CD4-positive, alpha-beta memory T cell (primary cell): ENCODE measurements around the gene RPGR. TPM values are rescaled to one million over a fixed set of nuclear protein-coding genes. Genes with fewer than 3 reads are reported as not detected.

Source experiments
- CTCF ChIA-PET: fragments of 350-600 bp; sonication (Branson Sonifier 250); formaldehyde crosslinking; loops from one replicate; lab custom pipeline; 2021; ENCODE audit warnings: inconsistent platforms; ENCODE audit not compliant: partially characterized antibody; lab: Charles Lee
- POLR2A ChIA-PET: fragments of 350-600 bp; sonication (Branson Sonifier 250); formaldehyde crosslinking; loops from one replicate; lab custom pipeline; 2021; ENCODE audit not compliant: partially characterized antibody; lab: Charles Lee
- DNase-seq, 5 donors: peaks; one replicate each; pipeline versions ENCODE4 v3.0.0 to v3.0.0-alpha.2; 2020 to 2022; ENCODE audit warnings: mixed read lengths in 1 of 5
- H3K27ac ChIP-seq: one replicate; pipeline ENCODE4 v1.7.0; 2013; ENCODE audit warnings: low read depth, low read length
- H3K27me3 ChIP-seq: 2 replicates; pipeline ENCODE4 v1.7.0; 2013; ENCODE audit warnings: mild to moderate bottlenecking, low read length, moderate library complexity; ENCODE audit not compliant: insufficient read depth
- H3K36me3 ChIP-seq: 2 replicates; pipeline ENCODE4 v1.7.0; 2013; ENCODE audit warnings: mild to moderate bottlenecking, low read length, moderate library complexity; ENCODE audit not compliant: insufficient read depth
- H3K4me1 ChIP-seq: 2 replicates; pipeline ENCODE4 v1.7.0; 2013; ENCODE audit warnings: mild to moderate bottlenecking, low read length, moderate library complexity; ENCODE audit not compliant: insufficient read depth
- H3K4me3 ChIP-seq, 2 donors: one replicate each; pipeline ENCODE4 v1.7.0; 2013; ENCODE audit warnings: low read length in 2 of 2, mild to moderate bottlenecking in 1 of 2
- H3K9me3 ChIP-seq, 2 donors: one replicate each; pipeline ENCODE4 v1.7.0; 2013; ENCODE audit warnings: low read length in 2 of 2, control low read depth in 1 of 2; ENCODE audit not compliant: control insufficient read depth in 1 of 2
- H3K27ac Mint-ChIP-seq, 7 donors: one replicate each; pipeline ENCODE4 v1.8.0; 2020 to 2021; ENCODE audit warnings: mixed read lengths in 7 of 7, mild to moderate bottlenecking in 6 of 7, inconsistent platforms in 3 of 7, moderate library complexity in 3 of 7
- H3K27me3 Mint-ChIP-seq, 2 donors: one replicate each; pipeline ENCODE4 v1.8.0; 2020 to 2021; ENCODE audit warnings: mixed read lengths in 2 of 2
- H3K36me3 Mint-ChIP-seq, 2 donors: one replicate each; pipeline ENCODE4 v1.8.0; 2020 to 2021; ENCODE audit warnings: mixed read lengths in 2 of 2, inconsistent platforms in 1 of 2, mild to moderate bottlenecking in 1 of 2
- H3K4me1 Mint-ChIP-seq, 4 donors: one replicate each; pipeline ENCODE4 v1.8.0; 2020 to 2021; ENCODE audit warnings: mixed read lengths in 4 of 4, mild to moderate bottlenecking in 1 of 4
- H3K4me3 Mint-ChIP-seq, 8 donors: one replicate each; pipeline ENCODE4 v1.8.0; 2020 to 2021; ENCODE audit warnings: mixed read lengths in 8 of 8, mild to moderate bottlenecking in 7 of 8, moderate library complexity in 6 of 8, inconsistent platforms in 3 of 8
- H3K9me3 Mint-ChIP-seq, 8 donors: one replicate each; pipeline ENCODE4 v1.8.0; 2020 to 2021; ENCODE audit warnings: mixed read lengths in 8 of 8, mild to moderate bottlenecking in 5 of 8, inconsistent platforms in 3 of 8, moderate library complexity in 1 of 8
- intact Hi-C: fragments of 100-400 bp; cut with micrococcal nuclease; formaldehyde crosslinking; loops from one replicate; pipeline ENCODE4 v1.15.1; 2023
- polyA plus RNA-seq, 2 donors: library from polyadenylated mRNA; unstranded; fragments of 300-500 nt; fragmentation: Illumina TruSeq; gene quantifications; one replicate each; pipeline ENCODE4 v1.2.3, GENCODE V29; 2021
- total RNA-seq, 2 experiments: library from RNA; stranded (reverse); gene quantifications; one replicate each; pipeline ENCODE4 v1.2.3, GENCODE V29; 2021

Gene RPGR, protein sequence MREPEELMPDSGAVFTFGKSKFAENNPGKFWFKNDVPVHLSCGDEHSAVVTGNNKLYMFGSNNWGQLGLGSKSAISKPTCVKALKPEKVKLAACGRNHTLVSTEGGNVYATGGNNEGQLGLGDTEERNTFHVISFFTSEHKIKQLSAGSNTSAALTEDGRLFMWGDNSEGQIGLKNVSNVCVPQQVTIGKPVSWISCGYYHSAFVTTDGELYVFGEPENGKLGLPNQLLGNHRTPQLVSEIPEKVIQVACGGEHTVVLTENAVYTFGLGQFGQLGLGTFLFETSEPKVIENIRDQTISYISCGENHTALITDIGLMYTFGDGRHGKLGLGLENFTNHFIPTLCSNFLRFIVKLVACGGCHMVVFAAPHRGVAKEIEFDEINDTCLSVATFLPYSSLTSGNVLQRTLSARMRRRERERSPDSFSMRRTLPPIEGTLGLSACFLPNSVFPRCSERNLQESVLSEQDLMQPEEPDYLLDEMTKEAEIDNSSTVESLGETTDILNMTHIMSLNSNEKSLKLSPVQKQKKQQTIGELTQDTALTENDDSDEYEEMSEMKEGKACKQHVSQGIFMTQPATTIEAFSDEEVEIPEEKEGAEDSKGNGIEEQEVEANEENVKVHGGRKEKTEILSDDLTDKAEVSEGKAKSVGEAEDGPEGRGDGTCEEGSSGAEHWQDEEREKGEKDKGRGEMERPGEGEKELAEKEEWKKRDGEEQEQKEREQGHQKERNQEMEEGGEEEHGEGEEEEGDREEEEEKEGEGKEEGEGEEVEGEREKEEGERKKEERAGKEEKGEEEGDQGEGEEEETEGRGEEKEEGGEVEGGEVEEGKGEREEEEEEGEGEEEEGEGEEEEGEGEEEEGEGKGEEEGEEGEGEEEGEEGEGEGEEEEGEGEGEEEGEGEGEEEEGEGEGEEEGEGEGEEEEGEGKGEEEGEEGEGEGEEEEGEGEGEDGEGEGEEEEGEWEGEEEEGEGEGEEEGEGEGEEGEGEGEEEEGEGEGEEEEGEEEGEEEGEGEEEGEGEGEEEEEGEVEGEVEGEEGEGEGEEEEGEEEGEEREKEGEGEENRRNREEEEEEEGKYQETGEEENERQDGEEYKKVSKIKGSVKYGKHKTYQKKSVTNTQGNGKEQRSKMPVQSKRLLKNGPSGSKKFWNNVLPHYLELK
- 10 to 100 TPM; 10.2 to 11.7 TPM for total RNA-seq
- polyA plus RNA-seq = 1 to 10 TPM; 4.6 to 7.1 TPM

DNA sequence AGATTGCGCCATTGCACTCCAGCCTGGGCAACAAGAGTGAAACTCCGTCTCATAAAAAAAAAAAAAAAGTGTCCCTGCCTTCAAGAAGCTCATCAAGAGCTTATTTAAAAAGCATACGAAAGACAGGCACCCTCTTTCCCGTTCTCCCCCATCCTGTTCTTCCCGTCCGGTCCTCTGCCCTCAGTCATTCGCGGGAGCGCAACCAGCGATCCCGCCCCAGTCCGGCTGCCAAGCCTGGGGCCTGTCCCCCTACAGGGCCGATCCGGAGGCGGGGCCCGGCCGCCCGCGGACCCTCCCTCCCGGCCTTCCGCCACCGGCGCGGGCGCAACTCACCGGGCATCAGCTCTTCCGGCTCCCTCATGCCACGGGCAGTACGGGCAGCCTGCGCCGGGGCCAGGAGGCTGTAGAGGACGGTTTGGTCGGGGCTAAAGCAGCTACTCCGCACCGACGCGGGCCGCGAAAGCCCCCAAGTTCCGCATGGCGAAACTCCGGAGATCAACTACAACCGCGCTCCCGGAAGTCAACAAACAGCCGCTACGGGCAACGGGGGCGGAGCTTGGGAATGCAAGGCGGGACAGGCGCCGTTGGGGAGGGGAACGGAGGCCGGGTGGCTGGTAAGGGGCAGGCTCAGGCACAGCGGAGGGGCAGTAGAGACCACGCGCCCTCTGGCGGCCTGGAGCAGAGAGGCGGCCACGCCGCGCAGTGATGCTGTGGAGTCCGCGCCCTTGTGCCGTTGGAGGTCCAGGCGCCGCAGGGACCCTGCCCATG, at the start of gene RPGR:
TSS of gene RPGR (minus strand) at position 503 of the 768 bp plus-strand sequence. CDS start at position 361, 142 bp downstream.
- Histone ChIP-seq H3K27ac (peak within 1 kb of the TSS; percentile 86), H3K27me3 (no peaks in the 10 kb centered on the region), H3K4me3 (peak within 1 kb of the TSS in 1 of 2 donors; percentile 77), H3K4me1 (peaks cover 24% of the 10 kb centered on the region), H3K36me3 (no peaks in the 10 kb centered on the region), H3K9me3 (no peaks in the 10 kb centered on the region)
- no peaks in the 10 kb centered on the region for H3K27me3 Mint-ChIP-seq
- ChIA-PET CTCF (interaction anchor here (1.0 to 1.6 kb wide), 7 partner anchors 9 to 582 kb away, joined by 4 to 8 read pairs (median 4); no protein-coding TSS in a partner anchor), POLR2A (interaction anchor here (1.1 kb wide), 1 partner anchor 481 kb away, joined by 3 read pairs; no protein-coding TSS in a partner anchor)
- intact Hi-C loops = loop anchor here (1.0 to 10.0 kb wide), 4 partner anchors 132 to 582 kb away; partner anchors contain the start of gene DYNLT3
- H3K4me1 Mint-ChIP-seq = peaks cover 17 to 33% (median 24%) of the 10 kb centered on the region in 4 donors
- H3K9me3 Mint-ChIP-seq = no peaks in the 10 kb centered on the region
- peak within 1 kb of the TSS; percentile 92 to 98 (median 95) for H3K4me3 Mint-ChIP-seq
- H3K27ac Mint-ChIP-seq = peak within 1 kb of the TSS; percentile 96 to 98 (median 97)
- peaks cover 0 to 3% of the 10 kb centered on the region in 2 donors for H3K36me3 Mint-ChIP-seq
- peak; percentile 91 to 93 (median 91) for DNase-seq

DNA sequence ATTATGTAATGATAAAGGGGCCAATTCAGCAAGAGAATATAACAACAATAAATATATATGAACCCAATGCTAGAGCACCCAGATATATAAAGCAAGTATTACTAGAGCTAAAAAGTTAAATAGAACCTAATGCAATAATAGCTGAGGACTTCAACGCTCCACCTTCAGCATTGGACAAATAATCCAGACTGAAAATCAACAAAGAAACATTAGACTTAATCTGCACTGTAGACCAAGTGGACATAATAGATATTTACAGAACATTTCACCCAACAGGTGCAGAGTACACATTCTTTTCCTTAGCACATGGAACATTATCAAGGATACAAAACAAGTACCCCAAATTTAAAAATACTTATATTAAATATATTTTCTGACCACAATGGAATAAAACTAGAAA, 49.4 kb upstream of the RPGR start:
- peaks cover 3% of the 10 kb centered on the region in 2 donors for H3K27me3 Mint-ChIP-seq
- Histone ChIP-seq H3K27me3 (no peaks in the 10 kb centered on the region), H3K4me3 (no peak overlapping the region), H3K9me3 (no peaks in the 10 kb centered on the region), H3K4me1 (no peaks in the 10 kb centered on the region), H3K27ac (no peak overlapping the region), H3K36me3 (no peaks in the 10 kb centered on the region)
- peaks cover 0 to 2% (median 0%) of the 10 kb centered on the region in 8 donors for H3K9me3 Mint-ChIP-seq
- no peak overlapping the region for H3K4me3 Mint-ChIP-seq
- CTCF ChIA-PET = no interaction called here
- POLR2A ChIA-PET = no interaction called here
- intact Hi-C loops = no loop called here
- no peaks in the 10 kb centered on the region for H3K4me1 Mint-ChIP-seq
- no peaks in the 10 kb centered on the region for H3K36me3 Mint-ChIP-seq
- no peak overlapping the region for H3K27ac Mint-ChIP-seq
- DNase-seq = no peak

DNA sequence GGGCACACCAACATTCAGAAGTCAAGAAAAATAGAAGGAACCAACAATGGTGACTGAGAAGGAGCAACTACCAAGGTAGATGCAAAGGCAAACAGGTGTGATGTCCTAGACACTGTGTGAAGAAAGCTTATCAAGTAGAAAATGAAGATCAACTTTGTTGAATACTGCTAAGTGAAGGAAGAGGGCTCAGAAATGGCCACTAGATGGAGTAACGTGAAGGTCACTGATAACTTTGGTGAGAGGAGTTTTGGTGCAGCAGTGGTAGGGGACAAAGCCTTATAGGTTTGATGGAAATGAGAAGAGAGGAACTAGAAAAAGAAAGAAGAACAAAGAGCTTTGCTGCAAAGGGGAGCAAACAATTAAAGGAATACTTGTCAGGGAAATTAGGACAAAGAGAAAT, 48.6 kb upstream of the RPGR start:
- Histone ChIP-seq H3K27me3 (no peaks in the 10 kb centered on the region), H3K4me3 (no peak overlapping the region), H3K27ac (no peak overlapping the region), H3K36me3 (no peaks in the 10 kb centered on the region), H3K9me3 (no peaks in the 10 kb centered on the region), H3K4me1 (no peaks in the 10 kb centered on the region)
- Mint-ChIP-seq H3K27me3 (peaks cover 2 to 3% of the 10 kb centered on the region in 2 donors), H3K27ac (no peak overlapping the region), H3K4me1 (no peaks in the 10 kb centered on the region), H3K9me3 (peaks cover 0 to 2% (median 0%) of the 10 kb centered on the region in 8 donors), H3K4me3 (no peak overlapping the region), H3K36me3 (no peaks in the 10 kb centered on the region)
- ChIA-PET POLR2A (no interaction called here), CTCF (no interaction called here)
- DNase-seq = no peak
- intact Hi-C loops = no loop called here

DNA sequence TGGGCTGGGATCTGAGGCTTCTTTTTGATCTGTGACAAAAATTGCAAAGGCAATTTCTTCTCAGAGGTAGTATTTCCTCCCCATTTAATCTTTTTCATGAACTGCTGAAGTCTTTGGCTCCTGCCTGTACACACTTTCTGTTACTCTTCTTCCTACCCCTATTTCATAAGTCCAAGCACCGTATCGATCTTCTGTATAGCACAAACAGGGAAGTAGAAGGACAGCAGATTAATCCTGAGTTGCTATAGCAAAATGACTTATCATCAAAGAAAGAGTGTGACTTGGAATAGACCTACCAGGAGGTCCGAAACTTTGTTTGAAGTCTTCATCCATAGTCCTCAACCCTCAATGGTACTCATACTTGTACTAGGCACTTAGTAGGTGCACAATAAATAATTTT, 47.1 kb upstream of the RPGR start:
- intact Hi-C loops = no loop called here
- Mint-ChIP-seq H3K4me3 (no peak overlapping the region), H3K36me3 (no peaks in the 10 kb centered on the region), H3K9me3 (peaks cover 0 to 2% (median 0%) of the 10 kb centered on the region in 8 donors), H3K27ac (no peak overlapping the region), H3K4me1 (no peaks in the 10 kb centered on the region), H3K27me3 (peaks cover 2 to 3% of the 10 kb centered on the region in 2 donors)
- Histone ChIP-seq H3K4me3 (no peak overlapping the region), H3K4me1 (no peaks in the 10 kb centered on the region), H3K36me3 (no peaks in the 10 kb centered on the region), H3K27ac (no peak overlapping the region), H3K27me3 (no peaks in the 10 kb centered on the region), H3K9me3 (no peaks in the 10 kb centered on the region)
- ChIA-PET CTCF (no interaction called here), POLR2A (no interaction called here)
- DNase-seq = no peak

DNA sequence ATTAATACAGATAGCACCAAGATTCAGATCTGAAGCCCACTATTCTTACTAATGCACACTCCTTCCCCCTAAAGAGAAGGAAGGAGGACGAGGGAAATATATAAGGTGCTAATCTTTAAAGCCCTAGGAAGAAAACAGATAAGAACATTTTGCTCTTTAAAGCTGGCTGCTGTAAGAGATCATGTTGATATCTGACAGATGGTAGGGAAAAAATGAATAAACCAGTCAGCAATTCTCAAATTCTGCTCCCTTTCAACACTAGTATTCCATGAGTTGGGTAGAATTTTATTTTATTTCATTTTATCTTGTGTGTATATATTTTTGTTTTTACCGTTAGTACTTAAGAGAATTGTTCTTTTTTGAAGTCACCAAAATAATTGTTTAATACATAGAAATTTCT, 44.3 kb upstream of the RPGR start:
- Histone ChIP-seq H3K27me3 (no peaks in the 10 kb centered on the region), H3K36me3 (no peaks in the 10 kb centered on the region), H3K27ac (no peak overlapping the region), H3K4me3 (no peak overlapping the region), H3K4me1 (no peaks in the 10 kb centered on the region), H3K9me3 (no peaks in the 10 kb centered on the region)
- no peak overlapping the region for H3K4me3 Mint-ChIP-seq
- ChIA-PET CTCF (no interaction called here), POLR2A (no interaction called here)
- no peak for DNase-seq
- peaks cover 0 to 2% (median 0%) of the 10 kb centered on the region in 8 donors for H3K9me3 Mint-ChIP-seq
- no peaks in the 10 kb centered on the region for H3K36me3 Mint-ChIP-seq
- H3K27ac Mint-ChIP-seq = no peak overlapping the region
- H3K4me1 Mint-ChIP-seq = no peaks in the 10 kb centered on the region
- peaks cover 0 to 3% of the 10 kb centered on the region in 2 donors for H3K27me3 Mint-ChIP-seq
- intact Hi-C loops = no loop called here

DNA sequence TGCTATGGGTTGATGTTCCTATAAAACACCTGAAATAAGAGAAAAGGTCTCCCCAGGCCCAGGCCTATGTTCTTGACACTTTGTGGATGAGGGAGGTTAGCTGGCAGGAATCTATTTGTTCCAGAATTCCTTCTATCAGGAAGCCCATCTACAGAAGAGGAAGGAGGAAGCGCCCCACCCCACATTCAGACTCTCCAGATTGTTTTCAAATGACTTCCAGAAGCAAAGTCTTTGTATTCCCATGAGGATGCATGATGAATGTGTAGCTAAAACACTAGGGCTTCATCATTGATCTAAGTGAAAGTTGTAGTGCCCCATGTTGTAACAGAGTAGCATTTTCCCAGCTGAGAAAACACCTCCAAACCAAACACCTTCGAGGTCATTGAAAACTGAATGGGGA, 41.5 kb upstream of the RPGR start:
- no peaks in the 10 kb centered on the region for H3K27me3 ChIP-seq
- peaks cover 1 to 3% of the 10 kb centered on the region in 2 donors for H3K27me3 Mint-ChIP-seq
- no peaks in the 10 kb centered on the region for H3K4me1 Mint-ChIP-seq
- no peaks in the 10 kb centered on the region for H3K9me3 ChIP-seq
- no peaks in the 10 kb centered on the region for H3K36me3 Mint-ChIP-seq
- H3K4me3 Mint-ChIP-seq = no peak overlapping the region
- H3K36me3 ChIP-seq = no peaks in the 10 kb centered on the region
- H3K27ac ChIP-seq = no peak overlapping the region
- no peak for DNase-seq
- intact Hi-C loops = no loop called here
- CTCF ChIA-PET = no interaction called here
- POLR2A ChIA-PET = no interaction called here
- H3K9me3 Mint-ChIP-seq = peaks cover 0 to 2% (median 0%) of the 10 kb centered on the region in 8 donors
- H3K4me3 ChIP-seq = no peak overlapping the region
- H3K4me1 ChIP-seq = no peaks in the 10 kb centered on the region
- H3K27ac Mint-ChIP-seq = no peak overlapping the region
